Lower leg skin (tissue), 3 donors: ENCODE measurements around the gene SV2C.

Experiments used
- CTCF ChIP-seq, 3 donors: fragments of 450-650 bp; IDR thresholded peaks; one replicate each; pipeline ENCODE4 v1.5.1; 2016; ENCODE audit warnings: antibody characterized with exemption in 3 of 3, mild to moderate bottlenecking in 3 of 3, moderate library complexity in 2 of 3
- POLR2A ChIP-seq, 2 donors: fragments of 450-650 bp; IDR thresholded peaks; one replicate each; pipeline ENCODE4 v1.6.1; 2016 to 2017; ENCODE audit warnings: antibody characterized with exemption in 2 of 2, mild to moderate bottlenecking in 1 of 2, moderate library complexity in 1 of 2

- TF ChIP-seq CTCF (IDR thresholded peaks at IDR 0.05) (no peak), POLR2A (IDR thresholded peaks at IDR 0.05) (no peak)
Measured at GRCh38 chr5:76229900-76230299, 146.7 kb downstream of the SV2C start.
